Activated CD8-positive, alpha-beta T cell treated with anti-CD3 and anti-CD28 coated beads for 36 hours (primary cell): ENCODE data around the gene OPCML. TPM values are rescaled to one million over a fixed set of nuclear protein-coding genes. Genes with fewer than 3 reads are reported as not detected.

Source experiments
- ATAC-seq: fragments of 200-7000 bp; cut with Tn5 transposase; one replicate; pipeline ENCODE4 v1.10.0; 2021; ENCODE audit warnings: mild to moderate bottlenecking, moderate library complexity
- CTCF ChIA-PET: fragments of 350-600 bp; sonication (Branson Sonifier 250); formaldehyde crosslinking; loops from one replicate; lab custom pipeline; 2021; ENCODE audit warnings: antibody characterized with exemption; lab: Charles Lee
- POLR2A ChIA-PET: fragments of 350-600 bp; sonication (Branson Sonifier 250); formaldehyde crosslinking; loops from one replicate; lab custom pipeline; 2021; ENCODE audit warnings: antibody characterized with exemption; lab: Charles Lee
- DNase-seq: peaks from one replicate; pipeline ENCODE4 v3.0.0-alpha.2; 2020
- H3K27ac Mint-ChIP-seq: one replicate; pipeline ENCODE4 v1.8.0; 2021; ENCODE audit warnings: mild to moderate bottlenecking, mixed read lengths
- H3K27me3 Mint-ChIP-seq: one replicate; pipeline ENCODE4 v1.8.0; 2021; ENCODE audit warnings: mixed read lengths
- H3K36me3 Mint-ChIP-seq: one replicate; pipeline ENCODE4 v1.8.0; 2021; ENCODE audit warnings: low read depth, mixed read lengths
- H3K4me1 Mint-ChIP-seq: one replicate; pipeline ENCODE4 v1.8.0; 2021; ENCODE audit warnings: low read depth, mixed read lengths
- H3K4me3 Mint-ChIP-seq: one replicate; pipeline ENCODE4 v1.8.0; 2021; ENCODE audit warnings: mild to moderate bottlenecking, moderate library complexity, mixed read lengths
- H3K9me3 Mint-ChIP-seq: one replicate; pipeline ENCODE4 v1.8.0; 2021; ENCODE audit warnings: mixed read lengths
- CTCF ChIP-seq: fragments of 200-600 bp; IDR thresholded peaks from one replicate; pipeline ENCODE4 v1.8.0; 2022; ENCODE audit warnings: antibody characterized with exemption, mild to moderate bottlenecking
- intact Hi-C: fragments of 100-400 bp; cut with micrococcal nuclease; formaldehyde crosslinking; loops from one replicate; pipeline ENCODE4 v1.10.0; 2022
- total RNA-seq, 2 experiments: library from RNA; stranded (reverse); gene quantifications; one replicate each; pipeline ENCODE4 v1.2.3, GENCODE V29; 2021

The OPCML gene
- total RNA-seq, 2 experiments from 2014 or later, result not detected

- ATAC-seq, result peak; percentile 92
- no peak for TF ChIP-seq CTCF
- H3K4me3 Mint-ChIP-seq, result peak overlapping the region; percentile 64
- H3K9me3 Mint-ChIP-seq, result no peaks in the 10 kb centered on the region
- H3K4me1 Mint-ChIP-seq, result peaks cover 25% of the 10 kb centered on the region
- POLR2A ChIA-PET, result interaction anchor here (1.2 kb wide), 1 partner anchor 19 kb away, joined by 3 read pairs; no protein-coding TSS in a partner anchor
- H3K27ac Mint-ChIP-seq, result peak overlapping the region; percentile 78
- intact Hi-C loops, result no loop called here
- H3K27me3 Mint-ChIP-seq, result peaks cover 9% of the 10 kb centered on the region
- H3K36me3 Mint-ChIP-seq, result no peaks in the 10 kb centered on the region
- CTCF ChIA-PET, result no interaction called here
- DNase-seq, result peak; percentile 60
These were observed 759.4 kb downstream of the OPCML start for GRCh38 chr11:132772703-132773545.

- peaks cover 9% of the 10 kb centered on the region for H3K27me3 Mint-ChIP-seq
- ChIA-PET POLR2A (no interaction called here), CTCF (no interaction called here)
- H3K4me3 Mint-ChIP-seq, result no peak overlapping the region
- no peaks in the 10 kb centered on the region for H3K36me3 Mint-ChIP-seq
- H3K27ac Mint-ChIP-seq, result no peak overlapping the region
- TF ChIP-seq CTCF, result no peak
- intact Hi-C loops, result no loop called here
- ATAC-seq (no peak), DNase-seq (no peak)
- peaks cover 21% of the 10 kb centered on the region for H3K4me1 Mint-ChIP-seq
- no peaks in the 10 kb centered on the region for H3K9me3 Mint-ChIP-seq
These were observed 760.6 kb downstream of the OPCML start for GRCh38 chr11:132771746-132772145.

- no peak for ATAC-seq
- TF ChIP-seq CTCF, result no peak
- Mint-ChIP-seq H3K4me1 (peaks cover 15% of the 10 kb centered on the region), H3K9me3 (no peaks in the 10 kb centered on the region), H3K27me3 (peaks cover 9% of the 10 kb centered on the region), H3K4me3 (no peak overlapping the region), H3K27ac (no peak overlapping the region), H3K36me3 (no peaks in the 10 kb centered on the region)
- POLR2A ChIA-PET, result no interaction called here
- CTCF ChIA-PET, result no interaction called here
- DNase-seq, result no peak
- intact Hi-C loops, result no loop called here
These were observed 761.3 kb downstream of the OPCML start for GRCh38 chr11:132770829-132771530.

GRCh38 chr11:132763503-132763902 is 768.8 kb downstream of the OPCML start:
- ATAC-seq (no peak), DNase-seq (no peak)
- H3K27ac Mint-ChIP-seq, result no peak overlapping the region
- no peak for TF ChIP-seq CTCF
- H3K4me3 Mint-ChIP-seq, result no peak overlapping the region
- H3K27me3 Mint-ChIP-seq, result peaks cover 4% of the 10 kb centered on the region
- POLR2A ChIA-PET, result no interaction called here
- H3K4me1 Mint-ChIP-seq, result no peaks in the 10 kb centered on the region
- intact Hi-C loops, result no loop called here
- no peaks in the 10 kb centered on the region for H3K36me3 Mint-ChIP-seq
- CTCF ChIA-PET, result no interaction called here
- peaks cover 6% of the 10 kb centered on the region for H3K9me3 Mint-ChIP-seq

- no peak for ATAC-seq
- Mint-ChIP-seq H3K9me3 (peaks cover 9% of the 10 kb centered on the region), H3K4me3 (no peak overlapping the region), H3K4me1 (no peaks in the 10 kb centered on the region), H3K27me3 (no peaks in the 10 kb centered on the region), H3K36me3 (no peaks in the 10 kb centered on the region), H3K27ac (no peak overlapping the region)
- ChIA-PET POLR2A (no interaction called here), CTCF (no interaction called here)
- TF ChIP-seq CTCF, result no peak
- intact Hi-C loops, result no loop called here
- DNase-seq, result no peak
These were observed 776.4 kb downstream of the OPCML start for GRCh38 chr11:132755934-132756333.
